ENCODE measurements around the gene TMEM163.

The TMEM163 gene

DNA sequence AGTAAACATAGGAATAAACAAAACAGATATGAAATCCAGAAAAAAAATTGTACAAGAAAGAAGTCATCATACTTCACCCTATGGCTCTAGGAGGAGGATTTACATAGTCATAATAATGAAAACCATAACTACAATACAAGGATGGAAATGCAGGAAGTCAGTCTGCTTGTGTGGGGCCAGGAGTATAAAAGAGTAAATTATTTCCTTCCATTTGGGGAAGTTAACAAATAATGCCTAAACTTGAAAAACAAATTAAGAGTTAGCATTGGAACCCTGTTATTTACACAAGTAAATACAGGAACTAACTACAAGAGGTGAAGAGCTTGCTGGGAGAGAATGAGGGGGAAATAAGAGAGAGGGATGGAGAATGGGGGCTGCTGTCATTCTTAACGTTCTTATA lies 15.4 kb downstream of the TMEM163 start:
- H3K4me3 ChIP-seq (ENCODE audit: low read depth, low read length), result no peak overlapping the region

DNA sequence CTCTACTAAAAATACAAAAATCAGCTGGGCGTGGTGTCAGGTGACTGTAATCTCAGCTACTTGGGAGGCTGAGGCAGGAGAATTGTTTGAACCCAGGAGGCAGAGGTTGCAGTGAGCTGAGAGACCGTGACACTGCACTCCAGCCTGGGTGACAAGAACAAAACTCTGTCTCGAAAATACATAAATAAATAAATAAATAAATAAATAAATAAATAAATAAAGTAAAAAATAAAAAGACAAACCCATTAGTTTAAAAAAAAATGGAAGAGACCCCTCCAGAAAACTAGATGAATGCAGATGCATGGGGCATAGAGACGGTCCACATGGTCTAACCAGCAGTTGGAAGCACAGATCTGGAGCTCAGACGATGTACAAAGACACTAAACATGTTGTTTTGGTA lies 18.1 kb downstream of the TMEM163 start:
- no peak for DNase-seq (ENCODE audit: low read depth)
- no peak overlapping the region for H3K4me3 ChIP-seq (ENCODE audit: low read depth, low read length)

More for the DNA sequence above, 15.4 kb downstream of the TMEM163 start:
- no peak for DNase-seq (ENCODE audit: low read depth)

DNA sequence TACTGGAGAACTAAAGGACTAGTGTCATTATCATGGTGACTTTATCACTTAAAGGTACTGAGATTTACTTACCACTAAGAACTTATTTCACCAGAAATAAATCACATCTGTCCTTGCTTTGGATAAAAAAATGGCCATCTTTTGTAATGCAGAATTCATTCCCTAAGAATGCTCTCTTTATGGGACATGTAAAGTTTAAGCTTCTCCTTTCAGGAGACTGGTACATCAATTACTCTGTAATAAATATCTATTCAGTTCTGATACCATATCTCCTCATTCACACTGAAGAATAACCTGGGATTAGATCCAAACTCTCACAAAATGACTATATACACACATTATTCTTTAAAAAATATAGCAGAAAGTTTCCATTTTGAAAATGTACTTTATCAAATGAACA lies 24.4 kb downstream of the TMEM163 start:
- no peak for DNase-seq (ENCODE audit: low read depth)
- no peak overlapping the region for H3K4me3 ChIP-seq (ENCODE audit: low read depth, low read length)

DNA sequence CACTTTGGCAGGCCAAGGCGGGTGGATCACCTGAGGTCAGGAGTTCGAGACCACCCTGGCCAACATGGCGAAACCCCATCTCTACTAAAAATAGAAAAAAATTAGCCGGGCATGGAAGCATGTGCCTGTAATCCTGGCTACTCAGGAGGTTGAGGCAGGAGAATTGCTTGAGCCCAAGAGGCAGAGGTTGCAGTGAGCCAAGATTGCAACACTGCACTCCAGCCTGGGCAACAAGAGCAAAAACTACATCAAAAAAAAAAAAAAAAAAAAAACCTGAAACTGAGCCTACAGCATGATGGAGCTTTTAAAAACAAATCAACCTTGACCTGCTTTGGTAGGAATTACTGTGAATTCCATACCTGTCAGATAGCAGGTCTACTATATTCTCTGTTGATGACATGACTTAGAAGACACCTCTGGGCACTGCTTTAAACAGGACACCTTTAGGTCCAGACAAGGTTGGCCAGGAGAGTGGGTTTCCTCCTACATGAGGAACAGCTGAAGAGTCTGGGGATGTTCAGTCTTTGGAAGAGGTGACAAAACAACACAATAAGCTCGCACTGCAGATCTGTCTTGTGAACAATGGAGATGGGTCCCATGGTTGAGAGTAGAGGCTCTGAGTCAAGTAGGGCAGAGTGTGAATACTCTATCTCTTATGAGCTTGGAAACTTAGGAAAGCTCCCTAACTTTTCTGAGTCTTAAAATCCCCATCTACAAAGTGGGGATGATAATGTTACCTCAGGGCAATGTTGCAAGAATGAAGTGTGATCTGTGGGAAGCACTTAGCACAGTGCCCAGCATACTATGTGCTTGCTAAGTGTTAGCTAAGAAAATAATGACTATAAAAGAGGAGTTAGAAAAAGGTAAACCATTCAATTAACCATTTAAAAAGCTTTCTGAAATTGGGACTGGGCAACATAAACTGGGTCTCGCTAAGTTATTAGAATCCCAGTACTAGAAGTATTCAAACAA lies 25.2 kb downstream of the TMEM163 start:
- DNase-seq (ENCODE audit: low read depth), result no peak
- no peak overlapping the region for H3K4me3 ChIP-seq (ENCODE audit: low read depth, low read length)

DNA sequence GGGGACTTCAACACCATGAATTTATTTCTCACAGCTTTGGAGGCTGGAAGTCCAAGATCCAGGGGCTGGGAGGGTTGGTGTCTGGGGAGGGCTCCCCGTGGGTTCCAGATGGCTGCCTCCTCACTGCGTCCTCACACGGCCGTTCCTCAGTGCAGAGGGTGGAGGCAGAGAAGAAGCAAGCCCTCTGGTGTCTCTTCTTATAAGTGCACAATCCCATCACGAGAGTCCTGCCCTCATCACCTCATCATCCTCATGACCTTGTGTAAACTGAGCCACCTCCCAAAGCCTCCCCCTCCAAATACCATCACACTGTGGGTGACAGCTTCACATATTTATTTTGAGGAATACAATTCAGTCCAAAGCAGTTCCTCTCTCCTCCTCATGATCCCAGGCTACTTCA lies 26.3 kb downstream of the TMEM163 start:
- no peak overlapping the region for H3K4me3 ChIP-seq (ENCODE audit: low read depth, low read length)
- no peak for DNase-seq (ENCODE audit: low read depth)

DNA sequence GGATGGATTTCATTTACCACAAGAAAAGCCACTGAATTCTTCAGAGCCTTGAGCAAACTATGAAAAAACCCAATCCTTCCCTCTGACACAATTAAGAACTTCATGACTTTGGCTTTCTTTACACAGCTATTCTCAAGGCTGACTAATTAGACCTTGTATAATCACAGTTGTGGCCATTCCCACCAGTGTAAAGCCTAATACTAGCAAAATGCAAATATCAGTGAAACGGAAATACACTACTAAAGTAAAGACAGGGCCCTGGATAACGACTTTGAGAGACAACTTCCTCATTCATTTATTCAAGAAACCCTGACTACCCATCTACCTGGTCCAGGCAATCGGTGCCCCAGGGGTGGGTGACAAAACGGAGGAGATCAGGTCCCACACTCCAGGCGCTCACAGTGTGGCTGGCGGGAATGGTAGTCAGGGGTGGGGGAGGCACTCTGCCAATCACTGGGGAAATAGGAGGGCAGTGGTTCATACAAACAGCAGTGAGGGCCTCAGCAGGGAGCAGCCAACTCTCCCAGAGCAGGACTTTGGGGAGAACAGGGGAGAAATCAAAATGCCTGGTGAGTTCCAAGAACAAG lies 28.1 kb downstream of the TMEM163 start:
- DNase-seq (ENCODE audit: low read depth), result no peak
- no peak overlapping the region for H3K4me3 ChIP-seq (ENCODE audit: low read depth, low read length)

DNA sequence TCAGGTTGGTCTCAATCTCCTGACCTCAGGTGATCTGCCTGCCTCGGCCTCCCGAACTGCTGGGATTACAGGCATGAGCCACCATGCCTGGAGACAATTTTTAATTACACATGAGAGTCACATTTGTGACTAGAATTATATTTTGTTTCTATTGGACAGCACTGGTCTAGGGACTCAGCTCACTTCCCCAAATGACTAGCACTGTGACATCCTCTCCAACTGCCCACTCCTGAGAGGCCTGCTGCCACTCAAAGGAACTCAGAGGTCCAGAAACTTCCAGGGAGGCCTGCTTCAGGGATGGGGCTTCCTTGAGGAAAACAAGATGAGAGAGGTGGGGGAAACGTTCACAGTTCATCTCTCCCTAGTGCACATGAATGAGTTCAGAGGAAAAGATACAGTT lies 29.5 kb downstream of the TMEM163 start:
- DNase-seq (ENCODE audit: low read depth), result no peak
- no peak overlapping the region for H3K4me3 ChIP-seq (ENCODE audit: low read depth, low read length)

DNA sequence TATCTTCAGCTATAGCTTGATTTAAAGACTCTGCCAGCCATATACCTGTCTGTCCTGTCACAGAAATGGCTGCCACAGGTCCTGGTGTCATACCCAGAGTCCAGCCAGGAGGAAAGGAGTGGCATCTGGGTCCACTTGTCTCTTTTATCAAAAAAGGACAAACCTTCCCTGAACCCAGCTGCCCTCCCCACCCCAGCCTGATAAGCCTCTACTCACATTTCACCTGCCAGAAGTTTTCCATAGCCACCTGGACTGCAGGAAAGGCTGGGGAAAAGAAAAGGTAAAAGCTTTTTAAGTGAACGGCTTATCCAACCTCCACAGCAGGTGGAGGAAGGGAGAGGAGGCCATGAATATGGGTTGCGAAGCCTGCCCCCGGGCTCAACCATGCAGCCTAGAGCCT lies 32.8 kb downstream of the TMEM163 start:
- H3K4me3 ChIP-seq (ENCODE audit: low read depth, low read length), result no peak overlapping the region
- no peak for DNase-seq (ENCODE audit: low read depth)

DNA sequence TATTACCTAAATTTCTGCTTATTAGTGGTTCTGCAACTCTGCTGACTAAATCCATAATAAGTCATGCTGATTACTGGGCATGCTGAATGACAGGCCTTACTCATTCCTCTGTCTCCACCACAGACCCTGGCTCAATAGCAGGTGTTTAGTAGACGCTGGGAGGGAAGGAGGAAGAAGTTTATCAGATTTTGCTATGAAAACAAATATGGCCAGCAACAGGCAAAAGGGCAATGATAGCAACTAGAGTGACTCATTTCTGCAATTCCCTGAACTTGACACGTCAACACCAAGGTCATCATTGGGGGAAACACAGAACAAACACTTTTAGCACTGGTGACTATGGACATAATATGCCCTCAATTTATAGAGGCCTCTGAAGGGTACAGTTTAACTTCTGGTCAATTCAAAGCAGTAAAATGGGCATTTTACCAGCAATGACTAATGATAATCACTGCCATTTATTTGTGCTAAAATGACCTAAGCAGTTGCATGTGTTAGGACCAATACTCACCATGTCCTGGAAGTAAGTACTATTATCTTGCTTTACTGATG lies 35.2 kb downstream of the TMEM163 start:
- no peak overlapping the region for H3K4me3 ChIP-seq (ENCODE audit: low read depth, low read length)
- DNase-seq (ENCODE audit: low read depth), result no peak

DNA sequence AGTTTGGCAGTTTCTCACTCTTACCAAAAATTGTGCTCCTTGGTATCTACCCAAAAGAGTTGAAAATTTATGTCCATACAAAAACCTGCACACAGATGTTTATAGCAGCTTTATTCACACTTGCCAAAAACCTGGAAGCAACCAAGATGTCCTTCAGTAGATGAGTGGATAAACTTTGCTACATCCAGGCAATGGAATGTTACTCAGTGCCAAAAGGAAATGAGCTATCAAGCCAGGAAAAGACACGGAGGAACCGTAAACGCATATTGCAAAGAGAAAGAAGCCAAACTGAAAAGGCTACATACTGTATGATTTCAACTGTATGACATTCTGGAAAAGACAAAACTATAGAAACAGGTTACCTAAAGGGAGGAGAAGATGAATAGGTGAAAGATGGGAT lies 36.1 kb downstream of the TMEM163 start:
- no peak for DNase-seq (ENCODE audit: low read depth)
- H3K4me3 ChIP-seq (ENCODE audit: low read depth, low read length), result no peak overlapping the region

DNA sequence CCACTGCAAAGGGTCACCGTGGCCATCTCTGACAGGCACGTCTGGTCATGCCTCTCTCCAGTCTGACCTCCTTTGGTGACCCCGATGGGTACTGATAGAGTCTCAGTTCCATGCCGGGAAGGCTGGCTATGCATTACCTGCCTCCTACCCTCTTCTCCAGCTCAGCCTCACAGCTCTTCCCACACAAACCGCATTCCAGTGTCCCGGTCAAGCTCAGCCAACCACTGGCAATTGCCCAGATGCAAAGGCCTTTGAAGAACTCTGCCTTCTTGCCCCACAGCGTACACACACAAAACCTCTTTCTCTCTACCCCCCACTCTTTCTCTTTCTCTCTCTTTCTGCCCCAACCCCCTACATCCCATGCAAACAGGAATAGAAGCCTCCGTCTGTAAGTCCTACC lies 37.6 kb downstream of the TMEM163 start:
- DNase-seq (ENCODE audit: low read depth), result no peak
- H3K4me3 ChIP-seq (ENCODE audit: low read depth, low read length), result no peak overlapping the region

DNA sequence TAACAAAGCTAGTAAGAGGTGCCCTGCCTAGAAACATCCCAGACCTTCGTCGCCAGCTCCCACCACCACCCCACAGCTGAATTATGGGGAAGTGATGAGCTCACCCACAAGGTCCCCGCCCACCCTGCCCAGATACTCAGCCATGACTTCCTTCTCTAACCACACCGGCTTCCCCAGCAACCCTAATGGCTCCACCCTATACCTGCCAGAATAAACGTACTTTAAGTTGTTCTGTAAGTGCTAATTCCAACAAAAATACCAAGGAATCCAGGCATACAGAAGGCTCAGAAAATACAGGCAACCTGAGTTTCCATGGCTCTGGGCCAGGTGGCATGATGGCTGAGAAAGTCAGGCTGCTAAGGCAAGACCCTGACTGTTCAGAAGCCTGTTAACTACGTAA lies 39.1 kb downstream of the TMEM163 start:
- no peak for DNase-seq (ENCODE audit: low read depth)
- no peak overlapping the region for H3K4me3 ChIP-seq (ENCODE audit: low read depth, low read length)

DNA sequence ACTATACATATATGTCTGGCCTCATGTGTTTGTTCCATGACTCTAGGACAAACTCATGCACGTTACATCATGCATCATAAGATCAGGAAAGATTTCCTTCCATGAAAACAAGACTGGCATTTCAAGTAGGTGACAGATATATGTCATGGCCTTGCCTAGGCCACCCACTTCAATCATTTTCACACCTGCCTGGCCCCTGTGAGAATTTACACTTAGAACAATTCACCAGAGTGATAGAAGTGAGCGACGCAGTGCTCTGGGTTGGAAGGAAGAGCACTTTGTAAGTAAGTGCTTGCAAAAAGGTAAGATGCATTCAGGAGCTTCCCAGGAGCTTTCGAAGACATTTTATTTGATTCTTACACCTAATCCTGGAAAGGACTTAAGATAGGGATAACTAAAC lies 39.5 kb downstream of the TMEM163 start:
- no peak for DNase-seq (ENCODE audit: low read depth)
- no peak overlapping the region for H3K4me3 ChIP-seq (ENCODE audit: low read depth, low read length)

DNA sequence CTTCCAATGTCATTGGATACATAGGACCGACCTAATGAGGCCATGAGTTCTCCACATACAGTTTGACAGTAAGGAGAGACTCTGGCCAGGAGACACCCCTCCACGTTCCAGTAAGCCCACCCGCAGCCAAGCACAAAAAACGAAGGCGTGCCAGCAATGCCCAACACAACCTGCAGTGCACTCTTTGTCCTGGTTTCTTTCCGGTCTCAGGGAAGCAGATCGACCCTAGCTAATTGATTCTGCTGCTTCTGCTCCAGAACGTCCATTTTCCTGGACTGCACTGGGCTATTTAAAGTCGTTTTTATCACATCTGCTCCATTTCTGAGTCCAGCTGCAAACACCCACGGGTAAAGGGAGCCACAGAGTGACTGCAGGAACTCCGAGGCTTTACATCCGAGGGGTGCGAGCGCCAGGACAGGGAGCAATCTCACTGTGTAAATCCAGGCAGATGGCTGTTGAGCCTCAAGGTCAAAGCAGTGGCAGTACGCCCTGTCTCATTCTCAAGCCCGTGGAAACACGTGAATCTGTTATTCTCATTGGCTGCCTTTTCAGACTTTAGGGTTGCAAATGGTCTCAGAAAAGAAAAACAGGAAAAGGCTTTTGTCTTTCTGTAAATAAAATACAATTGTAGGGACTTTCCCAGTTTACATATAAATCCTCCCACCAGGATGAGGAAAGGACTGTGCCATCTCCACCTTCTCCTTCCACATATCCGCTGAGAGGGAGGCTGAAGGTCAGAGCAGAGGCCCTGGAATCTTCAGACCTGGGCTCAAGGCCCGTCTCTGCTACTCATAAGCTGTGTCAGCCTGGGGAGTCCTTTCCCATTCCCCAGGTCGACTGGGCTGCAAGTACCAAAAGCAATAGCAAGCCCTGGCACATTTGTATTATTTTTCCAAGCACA lies 40.7 kb downstream of the TMEM163 start:
- DNase-seq (ENCODE audit: low read depth), result no peak
- no peak overlapping the region for H3K4me3 ChIP-seq (ENCODE audit: low read depth, low read length)

DNA sequence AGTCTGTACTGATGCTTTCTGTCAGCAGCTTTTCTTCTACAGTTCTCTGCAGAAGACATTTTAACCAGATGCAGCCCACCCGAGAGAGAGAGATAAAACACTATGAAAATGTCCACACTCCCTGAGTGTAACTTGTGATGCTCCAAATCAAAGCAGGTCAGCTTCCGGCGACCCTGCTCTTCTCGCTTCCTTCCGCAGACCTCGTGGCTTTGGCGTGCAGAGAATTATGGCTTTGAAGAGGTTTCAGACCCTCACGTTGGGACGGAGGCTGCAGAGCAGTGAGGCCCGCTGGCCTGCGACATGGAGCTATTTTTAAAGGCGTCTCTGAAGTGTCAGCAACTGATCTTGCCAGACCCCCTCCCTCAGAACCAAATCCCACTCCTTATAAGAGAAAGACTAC lies 41.8 kb downstream of the TMEM163 start:
- no peak for DNase-seq (ENCODE audit: low read depth)

DNA sequence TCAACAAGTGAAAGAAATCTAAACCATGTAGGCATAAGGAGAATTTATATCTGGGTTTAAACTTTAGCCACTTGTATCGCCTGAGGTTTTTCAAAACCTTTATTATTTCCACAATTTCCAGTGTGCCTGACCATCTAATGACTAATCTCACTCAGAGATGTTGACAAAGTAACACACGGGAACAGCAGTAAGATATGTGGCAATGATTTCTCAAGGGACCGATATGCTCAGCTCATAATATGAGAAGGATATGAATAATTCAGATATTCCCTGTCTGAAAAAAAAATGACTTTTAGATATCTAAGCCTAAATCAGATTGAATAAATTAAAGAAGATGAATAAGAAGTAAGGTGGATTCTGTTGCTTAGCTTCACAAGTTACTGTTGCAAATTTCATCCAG lies 43.5 kb downstream of the TMEM163 start:
- H3K4me3 ChIP-seq (ENCODE audit: low read depth, low read length), result no peak overlapping the region
- DNase-seq (ENCODE audit: low read depth), result no peak

More for the DNA sequence above, 41.8 kb downstream of the TMEM163 start:
- no peak overlapping the region for H3K4me3 ChIP-seq (ENCODE audit: low read depth, low read length)

DNA sequence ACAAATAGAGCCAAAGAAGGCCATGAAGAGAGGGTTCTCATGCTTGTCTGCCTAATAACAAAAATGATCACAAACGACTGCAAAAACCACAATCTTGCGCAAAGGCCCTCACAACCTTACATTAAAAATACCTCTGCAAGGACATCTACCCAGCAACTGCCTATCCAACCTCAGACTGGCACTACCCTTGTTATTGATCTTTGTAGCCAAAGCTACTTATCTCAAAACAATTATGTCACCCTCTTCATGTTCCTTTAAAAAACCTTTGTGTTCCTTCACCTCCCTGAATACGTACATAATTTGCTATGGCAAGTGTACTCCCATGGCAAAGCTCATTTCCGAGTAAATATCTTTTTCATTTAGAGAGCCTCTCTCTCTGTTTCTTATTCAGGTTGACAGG lies 44.1 kb downstream of the TMEM163 start:
- H3K4me3 ChIP-seq (ENCODE audit: low read depth, low read length), result no peak overlapping the region
- no peak for DNase-seq (ENCODE audit: low read depth)

DNA sequence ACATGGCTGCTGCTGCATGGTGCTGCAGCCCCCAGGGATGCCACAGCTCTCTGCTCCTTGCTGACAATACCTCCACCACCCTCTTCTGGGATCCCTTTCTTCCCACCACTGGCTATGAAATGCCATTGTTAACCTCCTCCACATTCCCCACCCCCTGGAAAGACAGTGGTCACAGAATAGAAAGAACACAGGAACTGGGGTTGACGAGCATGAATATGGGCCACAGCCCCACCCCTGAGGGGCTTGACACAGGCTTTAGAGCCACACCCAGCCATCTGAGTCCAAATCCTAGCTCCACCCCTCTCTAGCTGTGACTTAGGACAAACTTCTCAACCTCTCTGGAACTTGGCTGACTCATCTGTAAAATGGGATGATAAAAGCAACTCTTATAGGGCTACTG lies 47.3 kb downstream of the TMEM163 start:
- DNase-seq (ENCODE audit: low read depth), result no peak
- no peak overlapping the region for H3K4me3 ChIP-seq (ENCODE audit: low read depth, low read length)

DNA sequence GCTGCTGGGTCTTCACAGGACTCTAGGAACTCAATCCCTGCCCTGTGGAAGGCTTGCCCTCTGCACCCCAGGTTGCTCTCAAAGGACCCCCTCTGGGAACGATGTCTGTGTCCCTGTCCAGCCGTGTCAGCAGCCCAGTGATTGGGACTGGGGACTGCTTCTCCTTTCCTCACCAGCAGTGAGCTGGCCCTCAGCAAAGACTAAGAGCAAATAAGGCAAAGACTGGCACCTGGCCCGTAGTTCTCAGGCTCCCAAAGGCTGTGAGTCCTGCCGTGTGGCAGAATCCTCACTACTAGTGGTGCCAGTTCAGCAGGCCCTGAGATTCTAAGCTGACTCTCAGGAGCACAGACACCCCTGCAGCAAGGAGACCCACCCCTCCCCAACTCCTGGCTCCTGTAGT lies 47.8 kb downstream of the TMEM163 start:
- H3K4me3 ChIP-seq (ENCODE audit: low read depth, low read length), result no peak overlapping the region
- no peak for DNase-seq (ENCODE audit: low read depth)

Measured in skeletal muscle cell (primary cell).